Measurements from ENCODE around the gene ECD.
A peak's percentile ranks its signal among the peaks of the same experiment; 100 is the strongest.

ECD gene

DNA sequence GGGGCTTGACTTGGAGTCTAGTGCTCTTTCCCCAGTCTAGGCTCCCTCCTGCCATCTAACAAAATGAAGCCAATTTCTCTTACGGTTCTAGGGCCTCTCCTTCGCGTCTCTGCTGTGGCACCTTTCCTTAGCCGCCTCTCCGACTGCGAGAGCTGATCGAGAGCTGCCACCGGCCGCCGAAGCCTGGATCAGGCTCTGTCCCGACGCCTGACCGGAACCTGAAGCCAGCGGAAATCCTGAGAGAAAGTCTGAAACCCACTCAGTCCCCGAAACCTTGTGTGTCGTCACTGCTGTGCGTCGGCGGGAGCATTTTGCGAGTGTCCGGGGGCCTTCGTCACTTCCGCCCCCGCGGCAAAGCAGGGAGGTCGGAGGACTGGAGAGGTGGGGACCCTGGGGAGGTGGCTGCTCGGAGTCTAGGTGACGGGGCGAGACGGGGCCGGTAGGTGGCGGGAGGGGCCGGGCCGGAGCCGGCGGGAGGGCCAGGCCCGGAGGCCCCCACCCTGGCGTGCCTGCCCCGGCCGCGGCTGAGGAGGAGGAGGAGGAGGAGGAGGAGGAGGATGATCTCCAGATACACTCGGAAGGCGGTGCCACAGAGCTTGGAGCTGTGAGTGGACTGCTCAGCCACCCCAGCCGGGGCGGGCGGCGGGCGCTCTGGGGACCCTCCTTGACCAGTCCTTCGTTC, at the start of gene ECD, which contains the start of gene FAM149B1:
ECD (minus strand) TSS at position 226 of the 682 bp plus-strand sequence. CDS start 4,071 bp downstream, outside the sequence.
FAM149B1 (plus strand) TSS at position 337 of the 682 bp plus-strand sequence; CDS start at position 558, 221 bp downstream.
- H3K4me3 ChIP-seq (ENCODE audit: low read depth, low read length) = peak within 1 kb of the TSS; percentile 77
- TF ChIP-seq, protein P1, sequence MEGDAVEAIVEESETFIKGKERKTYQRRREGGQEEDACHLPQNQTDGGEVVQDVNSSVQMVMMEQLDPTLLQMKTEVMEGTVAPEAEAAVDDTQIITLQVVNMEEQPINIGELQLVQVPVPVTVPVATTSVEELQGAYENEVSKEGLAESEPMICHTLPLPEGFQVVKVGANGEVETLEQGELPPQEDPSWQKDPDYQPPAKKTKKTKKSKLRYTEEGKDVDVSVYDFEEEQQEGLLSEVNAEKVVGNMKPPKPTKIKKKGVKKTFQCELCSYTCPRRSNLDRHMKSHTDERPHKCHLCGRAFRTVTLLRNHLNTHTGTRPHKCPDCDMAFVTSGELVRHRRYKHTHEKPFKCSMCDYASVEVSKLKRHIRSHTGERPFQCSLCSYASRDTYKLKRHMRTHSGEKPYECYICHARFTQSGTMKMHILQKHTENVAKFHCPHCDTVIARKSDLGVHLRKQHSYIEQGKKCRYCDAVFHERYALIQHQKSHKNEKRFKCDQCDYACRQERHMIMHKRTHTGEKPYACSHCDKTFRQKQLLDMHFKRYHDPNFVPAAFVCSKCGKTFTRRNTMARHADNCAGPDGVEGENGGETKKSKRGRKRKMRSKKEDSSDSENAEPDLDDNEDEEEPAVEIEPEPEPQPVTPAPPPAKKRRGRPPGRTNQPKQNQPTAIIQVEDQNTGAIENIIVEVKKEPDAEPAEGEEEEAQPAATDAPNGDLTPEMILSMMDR (IDR thresholded peaks at IDR 0.05; ENCODE audit: control insufficient read depth, extremely low read depth, insufficient read depth) = peak; percentile 7; the same call in 1 of the 2 replicates
- peak; percentile 81 for DNase-seq (ENCODE audit: low read depth)

- no peak overlapping the region for H3K4me3 ChIP-seq (ENCODE audit: low read depth, low read length)
- DNase-seq (ENCODE audit: low read depth) = no peak
- TF ChIP-seq, protein P1 (IDR thresholded peaks at IDR 0.05; ENCODE audit: control insufficient read depth, extremely low read depth, insufficient read depth) = no peak
Measured at GRCh38 chr10:73215749-73216148, 47.9 kb upstream of the ECD start.

- TF ChIP-seq, protein P1 (IDR thresholded peaks at IDR 0.05; ENCODE audit: control insufficient read depth, extremely low read depth, insufficient read depth) = no peak
- no peak for DNase-seq (ENCODE audit: low read depth)
- H3K4me3 ChIP-seq (ENCODE audit: low read depth, low read length) = no peak overlapping the region
Measured at GRCh38 chr10:73211106-73211811, 43.5 kb upstream of the ECD start.

DNA sequence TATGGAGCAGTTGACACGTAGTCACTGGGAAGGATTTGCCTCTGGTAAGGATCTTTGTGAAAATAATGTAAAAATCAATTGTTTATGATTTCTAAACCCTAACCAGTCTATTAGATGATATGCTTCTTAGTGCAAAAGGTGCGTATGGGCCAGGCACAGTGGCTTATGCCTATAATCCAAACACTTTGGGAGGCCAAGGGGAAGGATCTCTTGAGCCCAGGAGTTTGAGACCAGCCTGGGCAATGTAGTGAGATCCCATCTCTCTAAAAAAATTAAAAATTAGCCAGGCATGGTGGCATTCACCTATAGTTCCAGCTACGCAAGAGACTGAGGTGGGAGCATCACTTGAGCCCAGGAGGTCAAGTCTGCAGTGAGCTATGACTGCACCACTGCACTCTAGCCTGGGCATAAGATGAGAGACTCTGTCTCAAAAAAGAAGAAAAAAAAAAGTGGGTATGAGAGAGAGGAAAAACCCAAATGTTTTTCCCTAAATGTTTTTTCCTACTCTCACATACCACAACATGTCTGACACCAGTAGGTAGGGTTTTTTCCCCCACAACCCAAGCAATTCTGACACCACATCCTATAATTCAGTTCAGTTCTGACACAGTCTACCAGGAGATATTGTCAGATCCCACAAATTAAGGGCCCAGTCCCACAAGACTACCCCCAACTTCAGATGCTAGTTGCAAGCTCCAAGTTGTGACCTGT, 42.7 kb upstream of the ECD start:
- DNase-seq (ENCODE audit: low read depth) = no peak
- no peak overlapping the region for H3K4me3 ChIP-seq (ENCODE audit: low read depth, low read length)
- TF ChIP-seq, protein P1 (IDR thresholded peaks at IDR 0.05; ENCODE audit: control insufficient read depth, extremely low read depth, insufficient read depth) = no peak

- TF ChIP-seq, protein P1 (IDR thresholded peaks at IDR 0.05; ENCODE audit: control insufficient read depth, extremely low read depth, insufficient read depth) = no peak
- H3K4me3 ChIP-seq (ENCODE audit: low read depth, low read length) = no peak overlapping the region
- DNase-seq (ENCODE audit: low read depth) = no peak
Measured at GRCh38 chr10:73209705-73210104, 41.9 kb upstream of the ECD start.

DNA sequence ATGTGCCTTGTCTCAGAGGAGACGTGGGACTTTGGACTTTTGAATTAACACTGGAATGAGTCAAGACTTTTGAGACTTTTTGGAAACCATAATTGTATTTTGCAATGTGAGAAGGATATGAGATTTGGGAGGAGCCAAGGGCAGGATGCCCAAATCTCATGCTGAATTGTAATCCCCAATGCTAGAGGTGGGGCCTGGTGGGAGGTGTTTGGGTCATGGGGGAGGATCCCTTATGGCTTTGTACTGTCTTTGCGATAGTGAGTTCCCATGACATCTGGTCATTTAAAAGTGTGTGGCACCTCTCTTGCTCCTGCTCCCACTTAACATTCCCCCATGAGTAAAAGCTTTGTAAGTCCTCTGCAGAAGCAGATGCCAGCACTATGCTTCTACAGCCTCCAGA, 40.1 kb upstream of the ECD start:
- no peak overlapping the region for H3K4me3 ChIP-seq (ENCODE audit: low read depth, low read length)
- TF ChIP-seq, protein P1 (IDR thresholded peaks at IDR 0.05; ENCODE audit: control insufficient read depth, extremely low read depth, insufficient read depth) = no peak
- DNase-seq (ENCODE audit: low read depth) = no peak

Data from LNCaP clone FGC (cell line).